GM19193 (cell line): Measurements from ENCODE around the gene LRRFIP1.

Source experiments
- POLR2A ChIP-seq: IDR thresholded peaks from 4 replicates; pipeline ENCODE4 v1.6.1; 2011; ENCODE audit not compliant: insufficient read depth, insufficient read length; ENCODE audit errors: extremely low read depth

LRRFIP1 gene

GRCh38 chr2:237593036-237593435 lies 34.4 kb upstream of the LRRFIP1 start:
- TF ChIP-seq POLR2A: no peak

GRCh38 chr2:237593596-237594320 lies 33.6 kb upstream of the LRRFIP1 start:
- TF ChIP-seq POLR2A: no peak

DNA sequence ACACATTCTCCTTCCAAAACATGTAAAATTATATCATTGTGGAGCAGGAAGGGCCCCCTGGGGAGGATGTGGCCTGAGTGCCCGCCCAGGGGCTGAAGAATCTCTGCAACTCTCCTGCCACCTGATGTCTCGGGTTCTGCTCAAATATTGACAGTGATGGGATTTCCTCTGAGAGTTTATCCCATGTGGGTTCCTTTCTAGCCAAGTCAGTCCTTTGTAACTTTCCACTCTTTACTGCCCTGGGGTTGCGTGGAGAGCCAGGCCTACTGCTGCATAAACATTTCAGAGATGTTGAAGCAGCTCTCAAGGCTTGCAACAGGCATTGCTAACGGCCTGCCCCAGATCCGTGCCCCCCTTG lies 32.9 kb upstream of the LRRFIP1 start:
- no peak for TF ChIP-seq POLR2A

- TF ChIP-seq POLR2A: no peak
These were observed 30.7 kb upstream of the LRRFIP1 start for GRCh38 chr2:237596520-237597195.

GRCh38 chr2:237597196-237598145 lies 29.9 kb upstream of the LRRFIP1 start:
- TF ChIP-seq POLR2A: no peak

DNA sequence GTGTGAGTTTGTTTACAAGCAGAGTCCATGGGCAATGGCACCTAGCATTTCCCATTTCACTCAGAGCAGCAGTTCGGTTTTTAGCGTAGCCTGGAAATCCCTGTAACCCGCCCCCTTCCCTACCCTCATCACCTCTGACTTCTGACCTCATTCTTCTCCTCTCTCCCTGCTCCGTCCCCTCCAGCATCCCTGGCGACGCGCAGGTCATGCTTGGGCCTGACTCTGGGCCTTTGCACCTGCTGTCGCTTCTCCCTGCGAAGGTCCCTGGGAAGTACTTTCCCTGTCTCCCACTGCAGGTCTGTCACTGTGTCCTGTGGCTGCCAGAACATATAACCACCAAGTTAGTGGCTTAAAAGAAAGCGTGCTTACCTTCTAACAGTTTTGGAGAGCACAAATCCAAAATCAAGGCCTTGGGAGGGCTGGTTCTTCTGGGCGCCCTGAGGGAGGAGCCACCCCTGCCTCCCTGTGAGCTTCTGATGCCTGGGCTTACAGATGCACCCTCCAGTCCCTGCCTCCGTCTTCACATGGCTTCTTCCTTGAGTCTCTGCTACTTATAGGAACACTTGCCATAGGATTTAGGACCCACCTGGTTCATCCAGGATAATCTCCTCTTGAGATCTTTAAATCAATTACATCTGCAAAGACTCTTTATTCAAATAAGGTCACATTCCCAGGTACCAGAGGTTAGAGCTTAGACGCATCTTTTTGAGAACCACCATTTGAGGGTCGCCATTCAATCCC lies 28.7 kb upstream of the LRRFIP1 start:
- TF ChIP-seq POLR2A: no peak

GRCh38 chr2:237599465-237600110 lies 27.8 kb upstream of the LRRFIP1 start:
- TF ChIP-seq POLR2A: no peak

GRCh38 chr2:237600205-237600846 lies 27.1 kb upstream of the LRRFIP1 start:
- no peak for TF ChIP-seq POLR2A

DNA sequence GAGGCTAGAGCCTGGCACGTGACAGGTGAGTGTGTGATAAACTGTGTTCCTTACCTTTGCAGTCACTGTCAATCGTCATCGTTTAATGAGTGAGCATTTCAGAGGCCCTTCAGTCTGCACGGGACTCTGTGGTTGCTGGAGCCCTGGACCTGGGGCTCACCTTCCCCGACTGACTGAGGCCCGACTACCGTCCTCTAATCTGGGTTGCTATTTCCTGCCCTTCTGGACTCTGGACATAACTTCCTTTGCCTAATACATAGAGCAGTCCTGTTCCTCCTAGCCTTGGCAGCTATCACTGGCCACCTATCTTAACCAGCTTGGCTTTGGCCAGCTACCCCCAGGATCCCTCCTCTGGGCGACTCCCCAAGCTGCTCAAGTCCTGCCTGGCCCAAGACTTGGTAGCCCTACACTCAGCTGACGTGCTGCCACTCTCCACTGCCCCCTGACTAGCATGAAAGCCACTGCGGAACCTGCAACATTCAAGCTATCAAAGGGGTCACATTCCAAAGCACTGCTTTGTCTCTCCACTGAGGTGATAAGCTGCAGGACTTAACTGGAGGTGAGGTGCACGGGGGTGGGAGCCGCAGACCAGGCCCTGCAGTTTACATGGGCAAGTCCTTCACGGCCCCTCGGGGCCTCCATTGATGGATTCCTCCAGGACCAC lies 25.8 kb upstream of the LRRFIP1 start:
- TF ChIP-seq POLR2A: no peak

- no peak for TF ChIP-seq POLR2A
These were observed 25.0 kb upstream of the LRRFIP1 start for GRCh38 chr2:237602409-237602808.

DNA sequence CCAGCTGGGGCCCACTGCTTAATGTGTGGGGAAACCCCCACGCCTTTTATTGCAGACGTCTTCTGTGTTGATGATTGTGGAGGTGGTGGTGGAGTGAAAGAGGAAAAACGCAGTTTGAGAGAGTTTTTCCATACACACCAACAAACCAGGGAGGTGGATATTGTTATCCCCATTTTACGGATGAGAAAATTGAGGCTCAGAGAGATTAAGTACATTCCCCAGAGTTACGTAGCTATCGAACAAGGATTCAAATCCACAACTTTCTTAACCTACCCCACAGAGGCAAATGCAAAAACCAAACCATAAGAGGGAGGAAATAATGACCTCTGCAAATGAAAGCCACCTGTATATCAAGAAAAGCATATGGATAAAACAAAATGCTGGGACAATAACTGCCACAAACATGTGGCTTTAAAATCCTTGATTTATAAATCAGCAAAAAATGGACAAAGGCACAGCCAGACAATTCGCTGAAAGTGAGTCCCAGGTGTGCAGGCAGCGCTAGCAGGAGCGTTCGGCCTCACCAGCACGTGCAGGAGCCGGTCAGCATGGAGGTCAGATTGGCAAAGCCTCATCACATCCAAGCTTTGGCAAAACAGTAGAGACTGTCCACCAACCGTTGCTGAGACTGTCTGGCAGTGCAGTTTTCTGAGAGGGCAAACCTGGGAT lies 24.2 kb upstream of the LRRFIP1 start:
- no peak for TF ChIP-seq POLR2A

DNA sequence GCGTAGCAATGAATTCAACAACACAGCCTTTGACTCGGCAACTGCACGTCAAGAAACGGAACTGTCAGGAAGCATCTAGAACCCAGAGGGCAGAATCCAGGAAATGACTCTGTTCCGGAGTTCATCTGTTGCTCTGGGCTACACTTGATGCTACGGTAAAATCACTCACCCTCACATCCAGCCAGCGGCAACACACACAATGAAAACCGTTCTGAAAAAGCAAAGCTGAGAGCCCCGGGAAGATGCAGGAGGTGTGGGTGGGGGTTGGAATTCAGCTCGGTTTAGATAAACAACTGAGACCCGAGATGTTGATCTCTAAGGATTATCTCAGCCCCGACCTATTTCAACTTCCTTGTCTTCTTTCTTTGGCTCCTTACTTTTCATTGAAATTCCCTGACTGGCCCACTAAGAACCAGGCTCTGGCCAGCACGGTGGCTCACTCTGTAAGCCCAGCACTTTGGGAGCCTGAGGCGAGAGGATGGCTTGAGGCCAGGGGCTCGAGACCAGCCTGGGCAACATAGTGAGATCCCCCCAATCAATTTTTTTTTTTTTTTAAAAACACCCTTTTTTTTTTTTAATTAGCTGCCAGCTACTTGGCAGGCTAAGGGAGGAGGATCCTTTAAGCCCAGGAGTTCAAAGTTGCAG lies 23.5 kb upstream of the LRRFIP1 start:
- TF ChIP-seq POLR2A: no peak
